ENCODE results near the gene DCDC2B. TPM values are rescaled to one million over a fixed set of nuclear protein-coding genes. Genes with fewer than 3 reads are reported as not detected.

The DCDC2B gene
- total and polyA plus RNA-seq, 2 of the 13 experiments (the other 11 are each of a cell fraction or from before 2014, with no cell fraction given), result not detected

DNA sequence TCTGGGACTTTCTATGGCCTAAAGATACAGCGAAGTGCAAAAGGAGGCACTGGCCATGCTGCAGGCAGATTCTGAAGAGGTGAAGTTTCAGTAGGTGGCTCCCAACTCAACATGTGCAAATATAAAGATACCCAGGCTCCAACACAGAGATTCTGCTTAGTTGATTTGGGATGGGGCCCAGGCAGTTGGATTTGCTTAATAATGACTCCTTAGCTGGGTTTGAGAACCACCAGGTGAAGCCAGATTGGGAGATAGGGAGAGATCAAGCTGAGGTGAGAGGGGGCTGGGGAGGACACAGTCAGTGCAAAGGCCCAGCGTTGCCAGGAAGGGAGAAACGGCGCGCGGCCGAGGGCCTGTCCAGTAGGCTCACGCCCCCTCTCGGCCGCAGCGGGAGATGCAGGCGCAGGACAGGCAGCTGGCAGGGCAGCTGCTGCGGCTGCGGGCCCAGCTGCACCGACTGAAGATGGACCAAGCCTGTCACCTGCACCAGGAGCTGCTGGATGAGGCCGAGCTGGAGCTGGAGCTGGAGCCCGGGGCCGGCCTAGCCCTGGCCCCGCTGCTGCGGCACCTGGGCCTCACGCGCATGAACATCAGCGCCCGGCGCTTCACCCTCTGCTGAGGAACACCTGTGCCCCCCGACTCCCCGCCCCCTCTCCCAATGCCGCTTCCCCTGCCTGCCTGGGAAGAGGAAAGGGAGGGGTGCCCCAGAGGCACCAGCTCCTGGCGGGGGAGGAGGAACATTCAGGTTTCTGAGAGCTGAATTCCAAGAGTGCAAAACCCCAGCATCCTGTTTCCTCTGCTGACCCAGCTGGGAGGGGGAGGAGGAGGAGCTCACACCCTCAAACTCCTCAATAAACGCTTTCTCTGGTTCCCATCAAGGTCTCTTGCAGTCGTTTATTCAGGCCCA, 39.3 kb downstream of the DCDC2B start:
- H3K36me3 ChIP-seq (replicated peaks in 1 of 2; ENCODE audit: control insufficient read depth in 1 of 2, insufficient read depth in 2 of 2, low read length in 2 of 2), result no peaks in the 10 kb centered on the region
- H4K20me1 ChIP-seq (ENCODE audit: insufficient read depth, low read length), result no peaks in the 10 kb centered on the region
- H3K4me3 ChIP-seq (replicated peaks in 1 of 3; ENCODE audit: insufficient read depth in 1 of 3, low read depth in 2 of 3, low read length in 3 of 3), result peak overlapping the region in 2 of 3 experiments; percentile 8 to 58; a peak in 2 of 6 replicates
- no peaks in the 10 kb centered on the region for H3K79me2 ChIP-seq (ENCODE audit: insufficient read depth, low read length)
- no peak overlapping the region for H3K27ac ChIP-seq (ENCODE audit: extremely low read length, insufficient read depth, low read length)
- peaks cover 83% of the 10 kb centered on the region for H3K4me1 ChIP-seq (ENCODE audit: insufficient read depth, low read length)
- intact Hi-C loops (cut with micrococcal nuclease; ENCODE audit: unreplicated experiment), result loop anchor here (1.0 kb wide), 1 partner anchor 42 kb away; no protein-coding TSS in a partner anchor
- ChIA-PET POLR2A (interaction anchor here (0.7 to 7.1 kb wide), 11 partner anchors 11 to 464 kb away, joined by 3 to 48 read pairs (median 8); partner anchors contain the start of genes BSDC1, HDAC1, MARCKSL1 and TXLNA), CTCF (ENCODE audit: low intra/inter-chr PET ratio, low total read pairs) (interaction anchor here (1.0 to 1.3 kb wide), 2 partner anchors 32 to 68 kb away, joined by 3 to 8 read pairs; no protein-coding TSS in a partner anchor)
- no TSS peak for BruUV-seq (replicated peaks)
- WGBS (ENCODE audit: low lambda C conversion rate), result 52% methylated on average over 3 of the region's 31 CpGs
- ATAC-seq (peak; percentile 71), FAIRE-seq (no peak), DNase-seq (ENCODE audit: low spot score) (peak; percentile 59)
- no peak overlapping the region for H2AFZ ChIP-seq (ENCODE audit: low read length)
- H3K4me2 ChIP-seq (ENCODE audit: low read depth, low read length), result peak overlapping the region; percentile 72
- peak overlapping the region; percentile 45; the same call in 1 of the 2 replicates for H3K9ac ChIP-seq (ENCODE audit: insufficient read depth, low read depth, low read length)
- in situ Hi-C loops (cut with HindIII; ENCODE audit: extremely low pct_ligation_motif_present, low pct_unique_long_range_greater_than_20kb), result no loop called here
- no peaks in the 10 kb centered on the region for H3K27me3 ChIP-seq (ENCODE audit: control insufficient read depth in 1 of 2, insufficient read depth in 2 of 2, low read length in 2 of 2)
- no peaks in the 10 kb centered on the region for H3K9me3 ChIP-seq (ENCODE audit: low read length)
- TF ChIP-seq HDAC1 (CRISPR knock-in tag; IDR thresholded peaks at IDR 0.05) (peak; percentile 56), ETV5 (CRISPR knock-in tag; IDR thresholded peaks at IDR 0.05; ENCODE audit: borderline replicate concordance) (peak; percentile 31; the same call in 1 of the 2 replicates), SNAI1 (CRISPR knock-in tag; IDR thresholded peaks at IDR 0.05; ENCODE audit: borderline replicate concordance) (no peak), SNAPC2 (CRISPR knock-in tag; IDR thresholded peaks at IDR 0.05) (no peak), PITX1 (CRISPR knock-in tag; IDR thresholded peaks at IDR 0.05) (peak; percentile 64; the same call in 1 of the 2 replicates), NFKB2 (CRISPR knock-in tag; IDR thresholded peaks at IDR 0.05; ENCODE audit: borderline replicate concordance) (no peak), ZNF367 (CRISPR knock-in tag; IDR thresholded peaks at IDR 0.05; ENCODE audit: borderline replicate concordance) (no peak), CHCHD3 (CRISPR knock-in tag; IDR thresholded peaks at IDR 0.05) (0 out of 2 replicates have a peak, but pooled peaks have one; percentile 35), ZNF781 (CRISPR knock-in tag; IDR thresholded peaks at IDR 0.05; ENCODE audit: borderline replicate concordance, not compliant biosample characterization) (no peak), ZFP36L2 (CRISPR knock-in tag; IDR thresholded peaks at IDR 0.05) (no peak), SMYD3 (CRISPR knock-in tag; IDR thresholded peaks at IDR 0.05) (no peak)
- TF ChIP-seq, protein P1, sequence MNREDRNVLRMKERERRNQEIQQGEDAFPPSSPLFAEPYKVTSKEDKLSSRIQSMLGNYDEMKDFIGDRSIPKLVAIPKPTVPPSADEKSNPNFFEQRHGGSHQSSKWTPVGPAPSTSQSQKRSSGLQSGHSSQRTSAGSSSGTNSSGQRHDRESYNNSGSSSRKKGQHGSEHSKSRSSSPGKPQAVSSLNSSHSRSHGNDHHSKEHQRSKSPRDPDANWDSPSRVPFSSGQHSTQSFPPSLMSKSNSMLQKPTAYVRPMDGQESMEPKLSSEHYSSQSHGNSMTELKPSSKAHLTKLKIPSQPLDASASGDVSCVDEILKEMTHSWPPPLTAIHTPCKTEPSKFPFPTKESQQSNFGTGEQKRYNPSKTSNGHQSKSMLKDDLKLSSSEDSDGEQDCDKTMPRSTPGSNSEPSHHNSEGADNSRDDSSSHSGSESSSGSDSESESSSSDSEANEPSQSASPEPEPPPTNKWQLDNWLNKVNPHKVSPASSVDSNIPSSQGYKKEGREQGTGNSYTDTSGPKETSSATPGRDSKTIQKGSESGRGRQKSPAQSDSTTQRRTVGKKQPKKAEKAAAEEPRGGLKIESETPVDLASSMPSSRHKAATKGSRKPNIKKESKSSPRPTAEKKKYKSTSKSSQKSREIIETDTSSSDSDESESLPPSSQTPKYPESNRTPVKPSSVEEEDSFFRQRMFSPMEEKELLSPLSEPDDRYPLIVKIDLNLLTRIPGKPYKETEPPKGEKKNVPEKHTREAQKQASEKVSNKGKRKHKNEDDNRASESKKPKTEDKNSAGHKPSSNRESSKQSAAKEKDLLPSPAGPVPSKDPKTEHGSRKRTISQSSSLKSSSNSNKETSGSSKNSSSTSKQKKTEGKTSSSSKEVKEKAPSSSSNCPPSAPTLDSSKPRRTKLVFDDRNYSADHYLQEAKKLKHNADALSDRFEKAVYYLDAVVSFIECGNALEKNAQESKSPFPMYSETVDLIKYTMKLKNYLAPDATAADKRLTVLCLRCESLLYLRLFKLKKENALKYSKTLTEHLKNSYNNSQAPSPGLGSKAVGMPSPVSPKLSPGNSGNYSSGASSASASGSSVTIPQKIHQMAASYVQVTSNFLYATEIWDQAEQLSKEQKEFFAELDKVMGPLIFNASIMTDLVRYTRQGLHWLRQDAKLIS (CRISPR knock-in tag; IDR thresholded peaks at IDR 0.05), result no peak
- TF ChIP-seq, protein P2, sequence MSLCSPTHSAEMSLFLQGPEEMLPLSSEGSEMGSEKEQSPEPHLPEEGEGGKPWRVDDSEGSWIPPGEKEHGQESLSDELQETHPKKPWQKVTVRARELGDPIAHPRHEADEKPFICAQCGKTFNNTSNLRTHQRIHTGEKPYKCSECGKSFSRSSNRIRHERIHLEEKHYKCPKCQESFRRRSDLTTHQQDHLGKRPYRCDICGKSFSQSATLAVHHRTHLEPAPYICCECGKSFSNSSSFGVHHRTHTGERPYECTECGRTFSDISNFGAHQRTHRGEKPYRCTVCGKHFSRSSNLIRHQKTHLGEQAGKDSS (CRISPR knock-in tag; IDR thresholded peaks at IDR 0.05; ENCODE audit: borderline replicate concordance, low read depth), result peak; percentile 39; the same call in 1 of the 2 replicates
- TF ChIP-seq, protein P3, sequence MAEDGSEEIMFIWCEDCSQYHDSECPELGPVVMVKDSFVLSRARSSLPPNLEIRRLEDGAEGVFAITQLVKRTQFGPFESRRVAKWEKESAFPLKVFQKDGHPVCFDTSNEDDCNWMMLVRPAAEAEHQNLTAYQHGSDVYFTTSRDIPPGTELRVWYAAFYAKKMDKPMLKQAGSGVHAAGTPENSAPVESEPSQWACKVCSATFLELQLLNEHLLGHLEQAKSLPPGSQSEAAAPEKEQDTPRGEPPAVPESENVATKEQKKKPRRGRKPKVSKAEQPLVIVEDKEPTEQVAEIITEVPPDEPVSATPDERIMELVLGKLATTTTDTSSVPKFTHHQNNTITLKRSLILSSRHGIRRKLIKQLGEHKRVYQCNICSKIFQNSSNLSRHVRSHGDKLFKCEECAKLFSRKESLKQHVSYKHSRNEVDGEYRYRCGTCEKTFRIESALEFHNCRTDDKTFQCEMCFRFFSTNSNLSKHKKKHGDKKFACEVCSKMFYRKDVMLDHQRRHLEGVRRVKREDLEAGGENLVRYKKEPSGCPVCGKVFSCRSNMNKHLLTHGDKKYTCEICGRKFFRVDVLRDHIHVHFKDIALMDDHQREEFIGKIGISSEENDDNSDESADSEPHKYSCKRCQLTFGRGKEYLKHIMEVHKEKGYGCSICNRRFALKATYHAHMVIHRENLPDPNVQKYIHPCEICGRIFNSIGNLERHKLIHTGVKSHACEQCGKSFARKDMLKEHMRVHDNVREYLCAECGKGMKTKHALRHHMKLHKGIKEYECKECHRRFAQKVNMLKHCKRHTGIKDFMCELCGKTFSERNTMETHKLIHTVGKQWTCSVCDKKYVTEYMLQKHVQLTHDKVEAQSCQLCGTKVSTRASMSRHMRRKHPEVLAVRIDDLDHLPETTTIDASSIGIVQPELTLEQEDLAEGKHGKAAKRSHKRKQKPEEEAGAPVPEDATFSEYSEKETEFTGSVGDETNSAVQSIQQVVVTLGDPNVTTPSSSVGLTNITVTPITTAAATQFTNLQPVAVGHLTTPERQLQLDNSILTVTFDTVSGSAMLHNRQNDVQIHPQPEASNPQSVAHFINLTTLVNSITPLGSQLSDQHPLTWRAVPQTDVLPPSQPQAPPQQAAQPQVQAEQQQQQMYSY (CRISPR knock-in tag; IDR thresholded peaks at IDR 0.05), result no peak
